NCI-H345 (cell line): Measurements from ENCODE around the gene TRUB2.
"Not testable (repeated sequence)": the region's sequence is repeated elsewhere in the genome, so short reads cannot be mapped to it uniquely, and the experiment has no call there.

ENCODE experiments used
- DNase-seq: peaks from one replicate; lab custom pipeline; 2025; lab: John Stamatoyannopoulos, UW

Gene TRUB2

GRCh38 chr9:128340691-128341434 lies 18.6 kb upstream of the TRUB2 start:
- no peak for DNase-seq

GRCh38 chr9:128339761-128340690 lies 17.8 kb upstream of the TRUB2 start, which contains the start of gene SLC27A4:
TSS of gene SLC27A4 (plus strand) at chr9:128340527. CDS start at chr9:128343133, 2,606 bp downstream.
- DNase-seq: peak; percentile 82

- not testable (repeated sequence) for DNase-seq
Observed at GRCh38 chr9:128338852-128339614, 16.8 kb upstream of the TRUB2 start.

DNA sequence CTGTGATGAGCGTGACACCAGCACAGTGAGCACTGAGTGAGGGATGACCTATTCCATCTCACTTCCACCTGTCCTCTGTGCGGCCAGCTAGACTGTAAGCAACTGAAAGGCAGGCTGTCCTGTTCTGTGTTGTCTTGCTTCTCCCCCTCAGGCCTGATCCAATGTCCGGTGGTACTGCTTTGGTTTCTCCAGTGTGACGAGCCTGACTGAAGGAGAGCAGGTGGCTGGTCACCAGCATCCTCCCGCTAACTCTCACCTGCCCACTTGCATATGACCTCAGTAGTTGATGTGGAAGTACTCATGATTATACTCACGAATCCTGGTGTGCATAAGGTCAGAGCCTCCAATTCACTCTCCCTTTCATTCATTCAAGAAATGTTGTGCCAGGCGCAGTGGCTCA lies 15.7 kb upstream of the TRUB2 start:
- DNase-seq: no peak

DNA sequence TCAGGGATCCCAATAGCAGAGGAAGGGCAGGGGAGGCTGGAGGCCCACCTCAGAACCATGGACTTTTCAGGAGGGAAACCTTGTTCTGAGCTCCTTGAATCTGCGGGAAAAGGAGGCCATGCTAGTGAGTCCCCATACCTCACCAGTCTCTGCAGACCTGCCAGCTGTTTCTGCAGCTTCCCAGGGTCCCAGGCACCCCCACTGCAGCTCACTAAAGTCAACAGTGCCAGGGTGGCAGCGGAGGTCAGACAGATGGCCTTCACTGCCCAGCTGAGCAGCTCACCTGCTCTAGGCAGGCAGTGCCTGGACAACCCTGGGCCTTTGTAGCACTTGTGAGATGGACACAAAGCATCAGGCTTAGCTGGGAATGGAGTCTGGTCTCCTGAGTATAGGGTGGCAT lies 13.7 kb upstream of the TRUB2 start:
- DNase-seq: no peak

- no peak for DNase-seq
Observed at GRCh38 chr9:128335161-128335560, 12.9 kb upstream of the TRUB2 start.

GRCh38 chr9:128333451-128333869 lies 11.2 kb upstream of the TRUB2 start:
- DNase-seq: no peak

- DNase-seq: no peak
Observed at GRCh38 chr9:128325629-128326028, 3.4 kb upstream of the TRUB2 start.

- no peak for DNase-seq
Observed at GRCh38 chr9:128324401-128324800, 2.2 kb upstream of the TRUB2 start.

- DNase-seq: no peak
Observed at GRCh38 chr9:128323791-128324190, 1.5 kb upstream of the TRUB2 start.

DNA sequence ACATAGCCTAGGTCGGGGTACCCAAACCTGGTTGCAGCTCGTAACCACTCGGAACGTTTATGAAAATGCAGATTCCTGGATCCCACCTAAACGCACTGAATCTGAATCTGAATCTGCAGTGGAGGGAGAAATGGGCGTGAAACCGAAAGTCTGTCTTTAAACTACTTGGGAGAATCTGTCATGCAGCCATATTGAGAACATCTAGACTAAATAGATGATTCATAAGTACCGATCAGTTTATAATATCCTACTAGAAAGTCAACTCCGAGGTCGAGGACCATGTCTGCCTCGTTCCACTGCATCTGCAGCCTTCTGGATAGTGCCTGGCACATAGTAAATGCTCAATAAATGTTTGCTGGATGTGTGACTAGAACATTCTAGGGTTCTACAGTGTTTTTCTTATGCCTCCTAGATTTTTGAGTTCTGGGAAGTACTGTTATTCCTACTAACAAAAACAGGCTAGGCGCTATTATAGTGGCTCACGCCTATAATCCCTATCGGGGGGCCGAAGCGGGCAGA lies 1.0 kb upstream of the TRUB2 start:
- no peak for DNase-seq

- peak; percentile 61 for DNase-seq
Observed at GRCh38 chr9:128321879-128322403, 306 bp downstream of the TRUB2 start.

GRCh38 chr9:128321343-128321742 lies 904 bp downstream of the TRUB2 start:
- no peak for DNase-seq

- DNase-seq: no peak
Observed at GRCh38 chr9:128317629-128318028, 4.6 kb downstream of the TRUB2 start.

DNA sequence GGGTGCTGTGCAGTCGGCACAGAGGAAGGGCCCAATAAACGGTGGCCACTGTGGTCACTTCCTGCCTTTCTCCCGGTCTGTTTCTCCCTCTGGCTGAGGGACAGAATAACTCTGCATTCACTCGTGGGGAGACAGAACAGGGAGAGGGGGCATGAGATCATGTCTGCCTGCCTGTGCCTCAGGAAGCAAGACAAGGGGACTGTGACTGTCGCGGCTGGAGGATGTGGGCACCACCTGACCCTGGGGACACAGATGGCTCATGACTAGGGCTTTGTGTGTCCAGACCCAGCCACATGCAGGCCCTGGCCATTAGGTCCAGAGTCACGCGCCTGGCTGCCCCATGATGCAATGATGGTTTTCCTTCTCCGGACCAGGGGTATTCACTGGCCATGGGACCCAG lies 5.8 kb downstream of the TRUB2 start:
- no peak for DNase-seq

DNA sequence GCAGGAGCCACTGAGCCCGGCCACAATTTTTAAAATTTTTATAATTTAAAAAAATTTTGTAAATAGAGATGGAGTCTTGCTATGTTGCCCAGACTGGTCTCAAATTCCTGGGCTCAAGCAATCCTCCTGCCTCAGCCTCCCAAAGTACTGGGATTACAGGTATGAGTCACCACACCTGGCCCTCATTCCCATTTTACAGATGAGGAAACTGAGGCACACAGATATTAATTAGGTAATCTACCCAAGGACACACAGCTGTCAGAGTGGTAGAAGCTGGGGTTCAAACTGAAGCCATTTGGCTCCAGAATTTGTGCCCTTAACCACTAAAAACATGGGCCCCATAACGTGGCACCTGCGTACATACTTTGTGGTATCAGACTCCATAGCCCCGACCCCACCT lies 7.5 kb downstream of the TRUB2 start:
- no peak for DNase-seq

DNA sequence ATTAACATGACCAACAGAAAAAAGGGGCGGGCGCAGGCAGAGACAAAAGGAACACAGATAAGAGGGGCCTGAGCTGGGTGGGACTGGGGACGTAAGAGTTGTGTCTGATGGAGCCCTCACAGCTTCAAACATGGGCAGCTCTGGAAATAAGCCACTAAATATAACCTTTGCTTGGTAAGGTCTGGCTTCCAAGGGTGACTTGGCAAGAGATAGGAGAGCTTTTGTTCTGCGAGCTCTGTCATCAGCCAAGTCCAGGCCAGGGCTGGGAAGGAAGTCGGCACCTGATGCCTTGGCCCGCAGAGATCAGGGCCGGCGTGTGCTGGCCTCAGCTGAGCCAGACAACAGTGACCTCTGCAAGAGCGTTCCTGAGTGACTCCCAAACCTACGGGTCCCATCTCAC lies 11.8 kb downstream of the TRUB2 start:
- no peak for DNase-seq

- DNase-seq: no peak
Observed at GRCh38 chr9:128309551-128309950, 12.7 kb downstream of the TRUB2 start.

DNA sequence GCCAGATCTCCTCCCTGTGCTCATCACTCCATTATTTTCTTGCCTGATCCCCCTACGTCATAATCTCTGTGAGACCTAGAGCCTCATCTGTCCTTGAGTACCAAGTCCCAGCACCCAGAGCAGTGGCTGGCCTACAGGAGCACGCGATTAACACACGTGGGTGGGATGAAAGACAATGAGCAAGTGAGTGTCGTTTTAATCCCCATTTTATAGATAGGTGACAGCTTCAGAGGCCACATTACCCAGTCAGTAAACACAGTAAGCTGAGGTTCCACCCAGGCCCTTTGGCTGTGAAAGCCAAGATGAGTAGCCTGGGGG lies 17.3 kb downstream of the TRUB2 start:
- no peak for DNase-seq

DNA sequence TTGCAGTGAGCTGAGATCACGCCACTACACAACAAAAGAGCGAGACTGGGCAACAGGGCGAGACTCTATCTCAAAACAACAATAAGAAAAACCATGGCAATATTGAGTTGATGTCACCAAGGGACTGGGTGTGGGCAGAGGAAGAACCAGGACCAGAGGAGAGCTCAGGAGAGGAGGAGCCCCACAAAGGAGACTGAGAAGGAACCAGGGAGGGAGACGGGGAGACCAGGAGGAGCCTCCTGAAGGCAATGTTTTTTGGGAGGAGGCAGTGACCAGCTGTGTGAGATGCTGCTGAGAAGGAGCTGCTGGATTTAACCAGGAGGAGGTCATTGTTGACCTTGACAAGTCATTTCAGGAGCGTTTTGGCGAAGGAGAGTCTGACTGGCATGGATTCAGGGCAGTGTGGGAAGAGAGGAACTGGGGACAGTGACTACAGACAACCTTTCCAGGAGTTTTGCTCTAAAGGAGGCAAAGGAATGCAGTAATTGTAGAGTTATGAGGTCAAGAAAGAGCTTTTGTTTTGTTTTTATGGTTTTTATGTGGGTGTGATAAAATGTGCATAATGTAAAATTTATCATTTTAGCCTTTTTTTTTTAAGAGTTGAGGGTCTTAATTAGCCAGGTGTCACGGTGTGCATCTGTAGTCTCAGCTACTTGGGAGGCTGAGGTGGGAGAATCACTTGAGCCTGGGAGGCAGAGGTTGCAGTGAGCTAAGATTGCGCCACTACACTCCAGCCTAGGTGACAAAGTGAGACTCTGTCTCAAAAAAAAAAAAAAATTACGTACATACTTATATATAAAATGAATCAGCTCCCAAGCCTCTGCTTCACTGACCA lies 17.9 kb downstream of the TRUB2 start:
- DNase-seq: no peak
